ENCODE data around the gene TBXAS1. TPM values are rescaled to one million over a fixed set of nuclear protein-coding genes. Genes with fewer than 3 reads are reported as not detected.

The TBXAS1 gene
- total RNA-seq, 1 donor from 2014 or later = 1.3 TPM

DNA sequence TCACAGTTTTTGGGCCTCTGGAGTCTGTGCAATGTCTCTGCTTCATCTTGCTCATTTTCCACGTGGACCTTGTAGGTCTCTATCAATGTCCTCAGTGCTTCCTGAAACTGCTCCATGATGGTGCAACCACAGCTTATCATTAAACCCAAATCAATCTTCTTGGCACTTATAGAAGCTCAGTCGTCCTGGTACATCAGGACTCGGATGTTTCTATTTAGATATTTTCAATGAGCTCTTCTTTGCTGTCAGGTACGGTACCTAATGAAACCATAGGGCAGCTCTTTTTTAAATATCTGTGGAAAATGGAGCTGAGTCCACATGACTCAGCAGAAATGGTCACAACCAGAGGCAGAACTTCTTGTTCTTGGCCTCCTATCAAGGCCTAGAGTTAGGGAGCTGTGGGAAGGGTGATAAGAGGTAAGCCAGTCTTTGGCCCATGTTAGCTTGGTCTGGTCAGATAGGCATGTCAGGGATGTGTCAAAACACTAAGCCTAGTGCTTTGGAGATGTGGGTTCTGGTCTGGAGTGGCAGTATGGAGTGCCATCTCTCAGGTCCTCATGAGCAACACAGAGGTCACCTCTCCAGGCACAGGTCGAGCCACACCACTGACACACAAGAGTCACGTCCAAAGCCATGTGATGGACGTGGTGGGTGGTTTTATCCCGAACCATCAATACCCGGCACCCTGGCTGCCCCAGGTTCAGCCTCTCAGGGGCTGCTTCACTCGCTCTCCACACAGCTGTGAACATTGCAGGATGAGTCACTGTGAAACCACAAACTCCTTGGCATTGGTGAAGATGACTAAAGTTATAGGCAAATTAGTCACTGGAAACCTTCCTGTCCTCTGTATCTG lies 87.0 kb downstream of the TBXAS1 start:
- Mint-ChIP-seq H3K27ac (ENCODE audit: unreplicated experiment) (no peak overlapping the region), H3K9me3 (ENCODE audit: unreplicated experiment) (no peaks in the 10 kb centered on the region), H3K27me3 (ENCODE audit: unreplicated experiment) (peaks cover 2% of the 10 kb centered on the region), H3K36me3 (ENCODE audit: low read depth, unreplicated experiment) (no peaks in the 10 kb centered on the region), H3K4me3 (ENCODE audit: unreplicated experiment) (no peak overlapping the region), H3K4me1 (ENCODE audit: unreplicated experiment) (peaks cover 6% of the 10 kb centered on the region)
- no peak for DNase-seq (ENCODE audit: low spot score)
- TF ChIP-seq, protein P1, sequence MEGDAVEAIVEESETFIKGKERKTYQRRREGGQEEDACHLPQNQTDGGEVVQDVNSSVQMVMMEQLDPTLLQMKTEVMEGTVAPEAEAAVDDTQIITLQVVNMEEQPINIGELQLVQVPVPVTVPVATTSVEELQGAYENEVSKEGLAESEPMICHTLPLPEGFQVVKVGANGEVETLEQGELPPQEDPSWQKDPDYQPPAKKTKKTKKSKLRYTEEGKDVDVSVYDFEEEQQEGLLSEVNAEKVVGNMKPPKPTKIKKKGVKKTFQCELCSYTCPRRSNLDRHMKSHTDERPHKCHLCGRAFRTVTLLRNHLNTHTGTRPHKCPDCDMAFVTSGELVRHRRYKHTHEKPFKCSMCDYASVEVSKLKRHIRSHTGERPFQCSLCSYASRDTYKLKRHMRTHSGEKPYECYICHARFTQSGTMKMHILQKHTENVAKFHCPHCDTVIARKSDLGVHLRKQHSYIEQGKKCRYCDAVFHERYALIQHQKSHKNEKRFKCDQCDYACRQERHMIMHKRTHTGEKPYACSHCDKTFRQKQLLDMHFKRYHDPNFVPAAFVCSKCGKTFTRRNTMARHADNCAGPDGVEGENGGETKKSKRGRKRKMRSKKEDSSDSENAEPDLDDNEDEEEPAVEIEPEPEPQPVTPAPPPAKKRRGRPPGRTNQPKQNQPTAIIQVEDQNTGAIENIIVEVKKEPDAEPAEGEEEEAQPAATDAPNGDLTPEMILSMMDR (IDR thresholded peaks at IDR 0.05; ENCODE audit: unreplicated experiment) = no peak

DNA sequence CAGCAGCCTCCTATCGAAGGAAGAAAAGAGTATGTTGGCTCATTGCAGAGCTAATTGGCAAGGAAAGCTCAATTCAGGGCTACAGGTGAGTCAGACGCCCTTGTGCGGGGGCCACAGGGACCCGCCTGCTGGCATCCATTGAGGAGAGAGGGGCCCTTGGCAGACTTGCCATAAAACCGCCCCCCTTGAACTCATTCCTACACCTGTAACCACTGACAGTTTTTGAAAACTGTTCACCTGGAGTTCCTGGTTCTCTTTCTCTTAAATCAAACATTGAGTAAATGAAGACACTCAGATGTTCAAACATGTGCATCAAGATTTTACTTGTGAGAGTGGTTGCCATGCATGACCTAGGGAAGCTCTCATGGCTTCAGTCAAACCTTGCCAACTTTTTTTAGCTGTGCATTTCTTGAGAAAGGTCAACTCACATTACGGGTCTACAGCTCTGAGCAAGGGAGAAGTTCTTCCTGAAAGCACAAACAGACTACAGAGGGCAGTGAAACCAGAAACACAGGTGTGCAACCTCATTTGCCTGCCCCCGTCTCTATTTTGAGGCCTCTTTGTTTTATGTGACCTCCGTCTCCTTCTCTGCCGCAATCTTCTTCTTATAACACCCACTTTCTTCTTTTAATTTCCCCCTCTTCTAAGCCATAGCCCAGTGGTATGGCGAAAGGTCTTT lies 87.8 kb downstream of the TBXAS1 start:
- Mint-ChIP-seq H3K36me3 (ENCODE audit: low read depth, unreplicated experiment) (no peaks in the 10 kb centered on the region), H3K9me3 (ENCODE audit: unreplicated experiment) (no peaks in the 10 kb centered on the region)

DNA sequence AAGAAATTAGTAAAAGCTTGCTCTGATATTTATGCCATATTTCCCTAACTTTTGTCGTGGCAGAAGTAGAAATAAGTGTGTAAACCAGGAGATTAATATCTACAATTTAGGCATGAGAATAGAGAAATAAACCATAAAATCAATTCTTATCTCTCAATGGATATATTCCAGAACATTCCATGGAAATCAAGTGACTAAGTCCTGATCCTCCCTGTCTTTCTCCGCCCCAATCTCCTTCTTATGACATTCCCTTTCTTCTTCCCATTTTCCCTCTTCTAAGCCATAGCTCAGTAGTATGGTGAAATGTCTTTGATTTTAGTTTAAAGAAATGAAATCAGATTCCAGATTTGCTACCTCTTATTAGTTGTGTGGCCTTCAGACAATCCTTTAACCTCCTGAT lies 88.8 kb downstream of the TBXAS1 start:
- DNase-seq (ENCODE audit: low spot score) = no peak
- Mint-ChIP-seq H3K4me3 (ENCODE audit: unreplicated experiment) (no peak overlapping the region), H3K4me1 (ENCODE audit: unreplicated experiment) (peaks cover 6% of the 10 kb centered on the region), H3K27me3 (ENCODE audit: unreplicated experiment) (peaks cover 2% of the 10 kb centered on the region), H3K9me3 (ENCODE audit: unreplicated experiment) (no peaks in the 10 kb centered on the region), H3K36me3 (ENCODE audit: low read depth, unreplicated experiment) (no peaks in the 10 kb centered on the region), H3K27ac (ENCODE audit: unreplicated experiment) (no peak overlapping the region)
- TF ChIP-seq, protein P1 (IDR thresholded peaks at IDR 0.05; ENCODE audit: unreplicated experiment) = no peak

More for the DNA sequence above, 87.8 kb downstream of the TBXAS1 start:
- Mint-ChIP-seq H3K4me3 (ENCODE audit: unreplicated experiment) (no peak overlapping the region), H3K27me3 (ENCODE audit: unreplicated experiment) (peaks cover 2% of the 10 kb centered on the region), H3K27ac (ENCODE audit: unreplicated experiment) (no peak overlapping the region), H3K4me1 (ENCODE audit: unreplicated experiment) (peaks cover 6% of the 10 kb centered on the region)
- TF ChIP-seq, protein P1 (IDR thresholded peaks at IDR 0.05; ENCODE audit: unreplicated experiment) = no peak
- no peak for DNase-seq (ENCODE audit: low spot score)

DNA sequence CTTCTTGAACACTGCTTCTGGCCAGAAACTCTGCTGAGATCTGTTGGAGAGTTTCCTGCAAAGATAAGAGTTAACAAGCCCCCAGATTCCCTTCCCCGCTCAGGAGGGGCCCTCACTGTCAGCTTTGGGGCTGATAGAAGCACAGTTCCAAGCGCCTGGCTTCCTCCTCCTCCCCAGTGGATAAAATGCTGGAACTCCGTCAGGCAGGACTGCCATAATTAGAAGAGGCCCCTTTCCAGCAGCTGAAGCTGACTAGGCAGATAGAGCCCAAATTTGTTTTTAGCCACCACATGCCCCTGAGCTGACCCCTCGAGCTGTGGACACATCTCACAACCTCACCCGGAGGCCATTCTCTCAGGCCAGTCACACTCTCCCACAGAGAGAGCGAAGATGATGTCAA lies 89.4 kb downstream of the TBXAS1 start:
- Mint-ChIP-seq H3K27ac (ENCODE audit: unreplicated experiment) (no peak overlapping the region), H3K4me1 (ENCODE audit: unreplicated experiment) (peaks cover 6% of the 10 kb centered on the region)

More for the DNA sequence above, 89.4 kb downstream of the TBXAS1 start:
- H3K36me3 Mint-ChIP-seq (ENCODE audit: low read depth, unreplicated experiment) = no peaks in the 10 kb centered on the region
- no peak overlapping the region for H3K4me3 Mint-ChIP-seq (ENCODE audit: unreplicated experiment)
- DNase-seq (ENCODE audit: low spot score) = no peak
- peaks cover 2% of the 10 kb centered on the region for H3K27me3 Mint-ChIP-seq (ENCODE audit: unreplicated experiment)
- TF ChIP-seq, protein P1 (IDR thresholded peaks at IDR 0.05; ENCODE audit: unreplicated experiment) = no peak
- no peaks in the 10 kb centered on the region for H3K9me3 Mint-ChIP-seq (ENCODE audit: unreplicated experiment)
